ENCODE results near the gene ZNF346. TPM values are rescaled to one million over a fixed set of nuclear protein-coding genes. Genes with fewer than 3 reads are reported as not detected.

ZNF346 gene
- total RNA-seq, 1 experiment from 2014 or later = 27.3 TPM

- no TSS peak for BruUV-seq (replicated peaks)
- Histone ChIP-seq H3K36me3 (ENCODE audit: insufficient read depth, low read length, poor library complexity, severe bottlenecking) (no peaks in the 10 kb centered on the region), H3K4me1 (ENCODE audit: insufficient read depth, low read length, poor library complexity, severe bottlenecking) (peaks cover 19% of the 10 kb centered on the region), H3K27me3 (replicated peaks; ENCODE audit: insufficient read depth, low read depth, low read length, poor library complexity) (no peaks in the 10 kb centered on the region), H3K27ac (ENCODE audit: low read depth, low read length, poor library complexity, severe bottlenecking) (peak overlapping the region; percentile 94), H3K4me3 (ENCODE audit: low read depth, low read length, poor library complexity, severe bottlenecking) (peak overlapping the region; percentile 79), H3K9me3 (ENCODE audit: low read depth, low read length, poor library complexity, severe bottlenecking) (no peaks in the 10 kb centered on the region)
- POLR2A ChIA-PET (ENCODE audit: low non-redundant PET) = no interaction called here
- TF ChIP-seq EZH2 (IDR thresholded peaks at IDR 0.05; ENCODE audit: borderline replicate concordance, low read depth, low read length, poor library complexity, severe bottlenecking) = no peak
- TF ChIP-seq CTCF (conservative IDR thresholded peaks at IDR 0.05; ENCODE audit: low read depth, low read length) = peak; percentile 48
- CTCF ChIA-PET = interaction anchor here (1.0 to 1.2 kb wide), 2 partner anchors 87 to 345 kb away, joined by 3 read pairs; no protein-coding TSS in a partner anchor
- intact Hi-C loops (cut with micrococcal nuclease; ENCODE audit: unreplicated experiment) = no loop called here
- peak; percentile 72 for DNase-seq (ENCODE audit: low spot score)
Measured at GRCh38 chr5:177005619-177006264, 16.8 kb upstream of the ZNF346 start.

GRCh38 chr5:177006265-177006972, 16.1 kb upstream of the ZNF346 start, which contains the start of gene UIMC1:
TSS of gene UIMC1 (minus strand) at chr5:177006779. CDS start at chr5:176982615, 24,164 bp downstream.
- peak; percentile 94 for DNase-seq (ENCODE audit: low spot score)
- H3K4me1 ChIP-seq (ENCODE audit: insufficient read depth, low read length, poor library complexity, severe bottlenecking) = peaks cover 19% of the 10 kb centered on the region
- intact Hi-C loops (cut with micrococcal nuclease; ENCODE audit: unreplicated experiment) = no loop called here
- no peaks in the 10 kb centered on the region for H3K36me3 ChIP-seq (ENCODE audit: insufficient read depth, low read length, poor library complexity, severe bottlenecking)
- POLR2A ChIA-PET (ENCODE audit: low non-redundant PET) = no interaction called here
- H3K27ac ChIP-seq (ENCODE audit: low read depth, low read length, poor library complexity, severe bottlenecking) = peak within 1 kb of the TSS; percentile 94
- no peaks in the 10 kb centered on the region for H3K27me3 ChIP-seq (replicated peaks; ENCODE audit: insufficient read depth, low read depth, low read length, poor library complexity)
- peak within 1 kb of the TSS; percentile 79 for H3K4me3 ChIP-seq (ENCODE audit: low read depth, low read length, poor library complexity, severe bottlenecking)
- CTCF ChIA-PET = interaction anchor here (1.0 kb wide), 1 partner anchor 87 kb away, joined by 3 read pairs; no protein-coding TSS in a partner anchor
- BruUV-seq (replicated peaks) = no TSS peak
- no peaks in the 10 kb centered on the region for H3K9me3 ChIP-seq (ENCODE audit: low read depth, low read length, poor library complexity, severe bottlenecking)
- TF ChIP-seq EZH2 (IDR thresholded peaks at IDR 0.05; ENCODE audit: borderline replicate concordance, low read depth, low read length, poor library complexity, severe bottlenecking) (no peak), CTCF (conservative IDR thresholded peaks at IDR 0.05; ENCODE audit: low read depth, low read length) (no peak)

GRCh38 chr5:177008716-177009115, 13.8 kb upstream of the ZNF346 start:
- DNase-seq (ENCODE audit: low spot score) = no peak
- no peaks in the 10 kb centered on the region for H3K27me3 ChIP-seq (replicated peaks; ENCODE audit: insufficient read depth, low read depth, low read length, poor library complexity)
- no peak overlapping the region for H3K4me3 ChIP-seq (ENCODE audit: low read depth, low read length, poor library complexity, severe bottlenecking)
- TF ChIP-seq CTCF (conservative IDR thresholded peaks at IDR 0.05; ENCODE audit: low read depth, low read length) (no peak), EZH2 (IDR thresholded peaks at IDR 0.05; ENCODE audit: borderline replicate concordance, low read depth, low read length, poor library complexity, severe bottlenecking) (no peak)
- no peak overlapping the region for H3K27ac ChIP-seq (ENCODE audit: low read depth, low read length, poor library complexity, severe bottlenecking)
- intact Hi-C loops (cut with micrococcal nuclease; ENCODE audit: unreplicated experiment) = no loop called here
- no peaks in the 10 kb centered on the region for H3K36me3 ChIP-seq (ENCODE audit: insufficient read depth, low read length, poor library complexity, severe bottlenecking)
- CTCF ChIA-PET = no interaction called here
- no TSS peak for BruUV-seq (replicated peaks)
- H3K4me1 ChIP-seq (ENCODE audit: insufficient read depth, low read length, poor library complexity, severe bottlenecking) = peaks cover 18% of the 10 kb centered on the region
- POLR2A ChIA-PET (ENCODE audit: low non-redundant PET) = no interaction called here
- H3K9me3 ChIP-seq (ENCODE audit: low read depth, low read length, poor library complexity, severe bottlenecking) = no peaks in the 10 kb centered on the region

Measured in A673 (cell line).